ENCODE measurements around the gene FRAS1. TPM values are rescaled to one million over a fixed set of nuclear protein-coding genes. Genes with fewer than 3 reads are reported as not detected.

The FRAS1 gene
- total RNA-seq, 1 experiment from 2014 or later: 82.0 TPM

GRCh38 chr4:78242071-78242470 is 184.9 kb downstream of the FRAS1 start:
- Mint-ChIP-seq H3K27me3 (ENCODE audit: low read depth) (no peaks in the 10 kb centered on the region), H3K4me3 (no peak overlapping the region), H3K9me3 (no peaks in the 10 kb centered on the region), H3K27ac (no peak overlapping the region), H3K4me1 (peaks cover 13% of the 10 kb centered on the region), H3K36me3 (no peaks in the 10 kb centered on the region; the same call in 1 of the 2 replicates)
- POLR2A ChIA-PET: no interaction called here
- DNase-seq (ENCODE audit: low spot score) (no peak), ATAC-seq (no peak)
- CTCF ChIA-PET: no interaction called here
- no peak for TF ChIP-seq ESRRA (CRISPR knock-in tag; IDR thresholded peaks at IDR 0.05; ENCODE audit: borderline replicate concordance)
- TF ChIP-seq NFATC4 (CRISPR knock-in tag; IDR thresholded peaks at IDR 0.05): no peak
- no peak for TF ChIP-seq ZNF396 (CRISPR knock-in tag; IDR thresholded peaks at IDR 0.05; ENCODE audit: borderline replicate concordance)
- TF ChIP-seq NR3C1 (CRISPR knock-in tag; conservative IDR thresholded peaks at IDR 0.05; ENCODE audit: low read depth): no peak
- no peak for TF ChIP-seq CREM (CRISPR knock-in tag; IDR thresholded peaks at IDR 0.05)
- TF ChIP-seq EMX1 (CRISPR knock-in tag; IDR thresholded peaks at IDR 0.05): no peak
- no peak for TF ChIP-seq AFF4 (CRISPR knock-in tag; IDR thresholded peaks at IDR 0.05; ENCODE audit: borderline replicate concordance)
- no peak for TF ChIP-seq HMGA2 (CRISPR knock-in tag; IDR thresholded peaks at IDR 0.05)
- TF ChIP-seq ATF6 (CRISPR knock-in tag; IDR thresholded peaks at IDR 0.05): no peak
- TF ChIP-seq, protein P1, sequence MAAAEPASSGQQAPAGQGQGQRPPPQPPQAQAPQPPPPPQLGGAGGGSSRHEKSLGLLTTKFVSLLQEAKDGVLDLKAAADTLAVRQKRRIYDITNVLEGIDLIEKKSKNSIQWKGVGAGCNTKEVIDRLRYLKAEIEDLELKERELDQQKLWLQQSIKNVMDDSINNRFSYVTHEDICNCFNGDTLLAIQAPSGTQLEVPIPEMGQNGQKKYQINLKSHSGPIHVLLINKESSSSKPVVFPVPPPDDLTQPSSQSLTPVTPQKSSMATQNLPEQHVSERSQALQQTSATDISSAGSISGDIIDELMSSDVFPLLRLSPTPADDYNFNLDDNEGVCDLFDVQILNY (CRISPR knock-in tag; IDR thresholded peaks at IDR 0.05): no peak
- no peak for TF ChIP-seq JAZF1 (CRISPR knock-in tag; IDR thresholded peaks at IDR 0.05)
- no peak for TF ChIP-seq PRRX2 (CRISPR knock-in tag; IDR thresholded peaks at IDR 0.05)

- no peaks in the 10 kb centered on the region; the same call in 1 of the 2 replicates for H3K36me3 Mint-ChIP-seq
- H3K4me3 Mint-ChIP-seq: no peak overlapping the region
Observed at GRCh38 chr4:78244705-78245485, 187.8 kb downstream of the FRAS1 start.

More at GRCh38 chr4:78244705-78245485, 187.8 kb downstream of the FRAS1 start:
- Mint-ChIP-seq H3K4me1 (peaks cover 22% of the 10 kb centered on the region), H3K9me3 (no peaks in the 10 kb centered on the region), H3K27ac (no peak overlapping the region), H3K27me3 (ENCODE audit: low read depth) (no peaks in the 10 kb centered on the region)
- no peak for ATAC-seq
- ChIA-PET POLR2A (no interaction called here), CTCF (interaction anchor here (1.0 to 2.0 kb wide), 2 partner anchors 74 to 185 kb away, joined by 3 to 5 read pairs; no protein-coding TSS in a partner anchor)
- no peak for DNase-seq (ENCODE audit: low spot score)
- TF ChIP-seq, protein P2, sequence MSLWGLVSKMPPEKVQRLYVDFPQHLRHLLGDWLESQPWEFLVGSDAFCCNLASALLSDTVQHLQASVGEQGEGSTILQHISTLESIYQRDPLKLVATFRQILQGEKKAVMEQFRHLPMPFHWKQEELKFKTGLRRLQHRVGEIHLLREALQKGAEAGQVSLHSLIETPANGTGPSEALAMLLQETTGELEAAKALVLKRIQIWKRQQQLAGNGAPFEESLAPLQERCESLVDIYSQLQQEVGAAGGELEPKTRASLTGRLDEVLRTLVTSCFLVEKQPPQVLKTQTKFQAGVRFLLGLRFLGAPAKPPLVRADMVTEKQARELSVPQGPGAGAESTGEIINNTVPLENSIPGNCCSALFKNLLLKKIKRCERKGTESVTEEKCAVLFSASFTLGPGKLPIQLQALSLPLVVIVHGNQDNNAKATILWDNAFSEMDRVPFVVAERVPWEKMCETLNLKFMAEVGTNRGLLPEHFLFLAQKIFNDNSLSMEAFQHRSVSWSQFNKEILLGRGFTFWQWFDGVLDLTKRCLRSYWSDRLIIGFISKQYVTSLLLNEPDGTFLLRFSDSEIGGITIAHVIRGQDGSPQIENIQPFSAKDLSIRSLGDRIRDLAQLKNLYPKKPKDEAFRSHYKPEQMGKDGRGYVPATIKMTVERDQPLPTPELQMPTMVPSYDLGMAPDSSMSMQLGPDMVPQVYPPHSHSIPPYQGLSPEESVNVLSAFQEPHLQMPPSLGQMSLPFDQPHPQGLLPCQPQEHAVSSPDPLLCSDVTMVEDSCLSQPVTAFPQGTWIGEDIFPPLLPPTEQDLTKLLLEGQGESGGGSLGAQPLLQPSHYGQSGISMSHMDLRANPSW (CRISPR knock-in tag; conservative IDR thresholded peaks at IDR 0.05; ENCODE audit: low read depth): no peak
- TF ChIP-seq IRF2 (CRISPR knock-in tag; IDR thresholded peaks at IDR 0.05; ENCODE audit: borderline replicate concordance, low read depth) (no peak), ZNF281 (CRISPR knock-in tag; IDR thresholded peaks at IDR 0.05) (no peak), E2F4 (CRISPR knock-in tag; IDR thresholded peaks at IDR 0.05; ENCODE audit: borderline replicate concordance, low read depth) (no peak), ELF4 (CRISPR knock-in tag; IDR thresholded peaks at IDR 0.05; ENCODE audit: low read depth) (no peak), ZNF232 (CRISPR knock-in tag; IDR thresholded peaks at IDR 0.05) (no peak)

All from WTC11 (cell line).